Neuron (in vitro differentiated cells): Measurements from ENCODE around the gene RPA1.
"Not testable (repeated sequence)": the region's sequence is repeated elsewhere in the genome, so short reads cannot be mapped to it uniquely, and the experiment has no call there.

Experiments
- H2AFZ ChIP-seq: one replicate; pipeline ENCODE4 v1.6.1; 2013; ENCODE audit warnings: low read depth, mild to moderate bottlenecking, inconsistent platforms, low read length, moderate library complexity
- H3K27me3 ChIP-seq: one replicate; pipeline ENCODE4 v1.6.1; 2013; ENCODE audit warnings: low read length; ENCODE audit not compliant: insufficient read depth
- H3K36me3 ChIP-seq: one replicate; pipeline ENCODE4 v1.6.1; 2013; ENCODE audit warnings: low read length; ENCODE audit not compliant: insufficient read depth
- H3K4me1 ChIP-seq: one replicate; pipeline ENCODE4 v1.6.1; 2013; ENCODE audit warnings: low read length; ENCODE audit not compliant: insufficient read depth
- H3K4me3 ChIP-seq: 2 replicates; pipeline ENCODE4 v1.5.1; 2013; ENCODE audit warnings: mild to moderate bottlenecking, low read length, moderate library complexity
- H3K9me3 ChIP-seq: one replicate; pipeline ENCODE4 v1.6.1; 2013; ENCODE audit warnings: low read length

RPA1 gene

GRCh38 chr17:1797846-1798245 lies 32.0 kb upstream of the RPA1 start:
- H2AFZ ChIP-seq, H3K4me3 ChIP-seq: not testable (repeated sequence)

GRCh38 chr17:1800240-1800639 lies 29.6 kb upstream of the RPA1 start:
- Histone ChIP-seq H3K36me3 (peaks cover 51% of the 10 kb centered on the region), H3K9me3 (no peaks in the 10 kb centered on the region), H2AFZ (no peak overlapping the region), H3K4me3 (no peak overlapping the region), H3K4me1 (no peaks in the 10 kb centered on the region), H3K27me3 (no peaks in the 10 kb centered on the region)

More at GRCh38 chr17:1797846-1798245, 32.0 kb upstream of the RPA1 start:
- peaks cover 39% of the 10 kb centered on the region for H3K36me3 ChIP-seq
- H3K4me1 ChIP-seq, H3K27me3 ChIP-seq, H3K9me3 ChIP-seq: not testable (repeated sequence)

- Histone ChIP-seq H3K27me3 (no peaks in the 10 kb centered on the region), H3K4me3 (no peak overlapping the region), H2AFZ (no peak overlapping the region), H3K4me1 (no peaks in the 10 kb centered on the region), H3K9me3 (no peaks in the 10 kb centered on the region), H3K36me3 (peaks cover 51% of the 10 kb centered on the region)
Observed at GRCh38 chr17:1800712-1801111, 29.1 kb upstream of the RPA1 start.

- no peak overlapping the region for H3K4me3 ChIP-seq
- no peaks in the 10 kb centered on the region for H3K9me3 ChIP-seq
- H3K36me3 ChIP-seq = peaks cover 45% of the 10 kb centered on the region
- H3K4me1 ChIP-seq = no peaks in the 10 kb centered on the region
- no peaks in the 10 kb centered on the region for H3K27me3 ChIP-seq
- H2AFZ ChIP-seq = no peak overlapping the region
Observed at GRCh38 chr17:1802429-1802828, 27.4 kb upstream of the RPA1 start.

- Histone ChIP-seq H3K36me3 (peaks cover 45% of the 10 kb centered on the region), H3K27me3 (no peaks in the 10 kb centered on the region), H3K4me1 (no peaks in the 10 kb centered on the region)
Observed at GRCh38 chr17:1803280-1803679, 26.5 kb upstream of the RPA1 start.

GRCh38 chr17:1807890-1808289 lies 21.9 kb upstream of the RPA1 start:
- peaks cover 31% of the 10 kb centered on the region for H3K36me3 ChIP-seq
- H3K27me3 ChIP-seq = no peaks in the 10 kb centered on the region
- no peaks in the 10 kb centered on the region for H3K4me1 ChIP-seq
- H2AFZ ChIP-seq = no peak overlapping the region
- H3K9me3 ChIP-seq = no peaks in the 10 kb centered on the region
- no peak overlapping the region for H3K4me3 ChIP-seq

More at GRCh38 chr17:1803280-1803679, 26.5 kb upstream of the RPA1 start:
- H3K4me3 ChIP-seq = no peak overlapping the region
- H3K9me3 ChIP-seq = no peaks in the 10 kb centered on the region
- H2AFZ ChIP-seq = no peak overlapping the region

GRCh38 chr17:1808644-1809043 lies 21.2 kb upstream of the RPA1 start:
- H3K36me3 ChIP-seq = peaks cover 27% of the 10 kb centered on the region
- no peaks in the 10 kb centered on the region for H3K4me1 ChIP-seq
- no peak overlapping the region for H2AFZ ChIP-seq
- no peak overlapping the region for H3K4me3 ChIP-seq
- no peaks in the 10 kb centered on the region for H3K9me3 ChIP-seq
- H3K27me3 ChIP-seq = no peaks in the 10 kb centered on the region

- peaks cover 20% of the 10 kb centered on the region for H3K36me3 ChIP-seq
- H3K9me3 ChIP-seq, H3K4me1 ChIP-seq, H3K4me3 ChIP-seq, H2AFZ ChIP-seq, H3K27me3 ChIP-seq: not testable (repeated sequence)
Observed at GRCh38 chr17:1809815-1810214, 20.0 kb upstream of the RPA1 start.

- H2AFZ ChIP-seq = no peak overlapping the region
- H3K27me3 ChIP-seq = no peaks in the 10 kb centered on the region
- H3K9me3 ChIP-seq = no peaks in the 10 kb centered on the region
- no peaks in the 10 kb centered on the region for H3K4me1 ChIP-seq
- H3K4me3 ChIP-seq = no peak overlapping the region
- H3K36me3 ChIP-seq = peaks cover 20% of the 10 kb centered on the region
Observed at GRCh38 chr17:1810450-1811103, 19.2 kb upstream of the RPA1 start.

GRCh38 chr17:1813088-1813487 lies 16.7 kb upstream of the RPA1 start:
- H3K36me3 ChIP-seq = peaks cover 14% of the 10 kb centered on the region

GRCh38 chr17:1820528-1821252 lies 9.1 kb upstream of the RPA1 start:
- H3K27me3 ChIP-seq = no peaks in the 10 kb centered on the region
- H2AFZ ChIP-seq = no peak overlapping the region
- H3K4me1 ChIP-seq = peaks cover 7% of the 10 kb centered on the region
- peaks cover 20% of the 10 kb centered on the region for H3K36me3 ChIP-seq
- H3K9me3 ChIP-seq = no peaks in the 10 kb centered on the region
- no peak overlapping the region for H3K4me3 ChIP-seq

More at GRCh38 chr17:1813088-1813487, 16.7 kb upstream of the RPA1 start:
- no peaks in the 10 kb centered on the region for H3K4me1 ChIP-seq
- no peaks in the 10 kb centered on the region for H3K27me3 ChIP-seq
- H3K4me3 ChIP-seq = no peak overlapping the region
- H2AFZ ChIP-seq = no peak overlapping the region
- H3K9me3 ChIP-seq = no peaks in the 10 kb centered on the region

GRCh38 chr17:1829216-1829591 lies 601 bp upstream of the RPA1 start:
- H2AFZ ChIP-seq = peak overlapping the region; percentile 95
- no peaks in the 10 kb centered on the region for H3K9me3 ChIP-seq
- H3K4me3 ChIP-seq = peak overlapping the region; percentile 92
- H3K27me3 ChIP-seq = no peaks in the 10 kb centered on the region
- peaks cover 29% of the 10 kb centered on the region for H3K36me3 ChIP-seq
- H3K4me1 ChIP-seq = peaks cover 7% of the 10 kb centered on the region

- H3K4me3 ChIP-seq = peak overlapping the region; percentile 92
- H3K9me3 ChIP-seq = no peaks in the 10 kb centered on the region
- peaks cover 25% of the 10 kb centered on the region for H3K36me3 ChIP-seq
- H2AFZ ChIP-seq = peak overlapping the region; percentile 95
- H3K27me3 ChIP-seq = no peaks in the 10 kb centered on the region
- peaks cover 7% of the 10 kb centered on the region for H3K4me1 ChIP-seq
Observed at GRCh38 chr17:1830288-1830687, 483 bp downstream of the RPA1 start.
